ENCODE results near the gene SCNN1B. TPM values are rescaled to one million over a fixed set of nuclear protein-coding genes. Genes with fewer than 3 reads are reported as not detected.

SCNN1B gene
- total RNA-seq, 1 donor from 2014 or later = 16.1 TPM

GRCh38 chr16:23424292-23424958 lies 122.3 kb downstream of the SCNN1B start:
- DNase-seq (ENCODE audit: low spot score in 2 of 2) = peak in 1 of 2 donors; percentile 65
- H3K27ac ChIP-seq = peak overlapping the region; percentile 84 to 85
- no peaks in the 10 kb centered on the region for H3K9me3 ChIP-seq
- intact Hi-C loops (cut with DNase I) = loop anchor here (10.0 kb wide), 1 partner anchor 180 kb away; no protein-coding TSS in a partner anchor
- TF ChIP-seq CTCF (IDR thresholded peaks at IDR 0.05) = no peak
- H3K36me3 ChIP-seq = peaks cover 5 to 10% of the 10 kb centered on the region in 2 donors
- H3K27me3 ChIP-seq = no peaks in the 10 kb centered on the region
- peaks cover 0 to 16% of the 10 kb centered on the region in 2 donors for H3K4me1 ChIP-seq
- H3K4me3 ChIP-seq = no peak overlapping the region

GRCh38 chr16:23428351-23428750 lies 126.2 kb downstream of the SCNN1B start:
- Histone ChIP-seq H3K9me3 (no peaks in the 10 kb centered on the region), H3K27ac (no peak overlapping the region), H3K4me3 (no peak overlapping the region), H3K4me1 (peaks cover 0 to 14% of the 10 kb centered on the region in 2 donors), H3K36me3 (peaks cover 33 to 34% of the 10 kb centered on the region in 2 donors), H3K27me3 (no peaks in the 10 kb centered on the region)
- TF ChIP-seq CTCF (IDR thresholded peaks at IDR 0.05) = no peak
- no peak for DNase-seq (ENCODE audit: low spot score in 2 of 2)
- intact Hi-C loops (cut with DNase I) = loop anchor here (10.0 kb wide), 1 partner anchor 184 kb away; no protein-coding TSS in a partner anchor

Other genes with a start within 250 kb of the SCNN1B start
- gene USP31, start 152.8 kb upstream of the SCNN1B start, total RNA-seq = 6.2 TPM
- not detected for gene SCNN1G, start 119.6 kb upstream of the SCNN1B start, total RNA-seq
- gene COG7, start 150.9 kb downstream of the SCNN1B start, total RNA-seq = 25.9 TPM
- 10.7 TPM for gene GGA2, start 208.2 kb downstream of the SCNN1B start, total RNA-seq